ENCODE measurements around the gene NOTCH1. TPM values are rescaled to one million over a fixed set of nuclear protein-coding genes. Genes with fewer than 3 reads are reported as not detected.
A peak's percentile ranks its signal among the peaks of the same experiment; 100 is the strongest.

NOTCH1 gene
- polyA plus RNA-seq, 5 donors, result 15.9 to 37.5 (median 27.1) TPM

GRCh38 chr9:136546697-136547501 is 1.1 kb upstream of the NOTCH1 start:
- DNase-seq, result peak in 1 of 2 donors; percentile 65

GRCh38 chr9:136545692-136545964 is 220 bp downstream of the NOTCH1 start:
- DNase-seq, result no peak

- no peak for DNase-seq
These were observed 720 bp downstream of the NOTCH1 start for GRCh38 chr9:136544964-136545691.

GRCh38 chr9:136544548-136544963 is 1.3 kb downstream of the NOTCH1 start:
- no peak for DNase-seq

- DNase-seq, result no peak
These were observed 1.9 kb downstream of the NOTCH1 start for GRCh38 chr9:136543830-136544547.

GRCh38 chr9:136543280-136543679 is 2.6 kb downstream of the NOTCH1 start:
- DNase-seq, result no peak

- no peak for DNase-seq
These were observed 3.4 kb downstream of the NOTCH1 start for GRCh38 chr9:136542241-136543040.

GRCh38 chr9:136541709-136542108 is 4.1 kb downstream of the NOTCH1 start:
- DNase-seq, result no peak

GRCh38 chr9:136541179-136541578 is 4.7 kb downstream of the NOTCH1 start:
- no peak for DNase-seq

GRCh38 chr9:136539427-136540421 is 6.1 kb downstream of the NOTCH1 start:
- DNase-seq, result no peak

GRCh38 chr9:136538599-136539426 is 7.0 kb downstream of the NOTCH1 start:
- DNase-seq, result no peak

GRCh38 chr9:136537896-136538598 is 7.8 kb downstream of the NOTCH1 start:
- no peak for DNase-seq

- no peak for DNase-seq
These were observed 8.4 kb downstream of the NOTCH1 start for GRCh38 chr9:136537411-136537810.

- no peak for DNase-seq
These were observed 9.1 kb downstream of the NOTCH1 start for GRCh38 chr9:136536721-136537241.

- no peak for DNase-seq
These were observed 9.7 kb downstream of the NOTCH1 start for GRCh38 chr9:136536051-136536720.

GRCh38 chr9:136535070-136535469 is 10.8 kb downstream of the NOTCH1 start:
- no peak for DNase-seq

GRCh38 chr9:136534366-136534765 is 11.5 kb downstream of the NOTCH1 start:
- no peak for DNase-seq

- DNase-seq, result no peak
These were observed 12.1 kb downstream of the NOTCH1 start for GRCh38 chr9:136533775-136534157.

Measured in right lung (tissue), 5 donors.